Posterior cingulate gyrus (tissue), 11 donors: ENCODE data around the gene FABP7.
A peak's percentile ranks its signal among the peaks of the same experiment; 100 is the strongest.
"Not testable (repeated sequence)": the region's sequence is repeated elsewhere in the genome, so short reads cannot be mapped to it uniquely, and the experiment has no call there.

Experiments used
- DNase-seq, 10 donors: peaks; one replicate each; pipeline versions ENCODE4 v3.0.0 to v3.0.0-alpha.2; 2020 to 2021; ENCODE audit warnings: mixed read lengths in 3 of 10
- intact Hi-C: fragments of 100-400 bp; cut with DNase I; formaldehyde crosslinking; loops from one replicate; pipeline ENCODE4 v1.15.1; 2023

FABP7 gene

DNA sequence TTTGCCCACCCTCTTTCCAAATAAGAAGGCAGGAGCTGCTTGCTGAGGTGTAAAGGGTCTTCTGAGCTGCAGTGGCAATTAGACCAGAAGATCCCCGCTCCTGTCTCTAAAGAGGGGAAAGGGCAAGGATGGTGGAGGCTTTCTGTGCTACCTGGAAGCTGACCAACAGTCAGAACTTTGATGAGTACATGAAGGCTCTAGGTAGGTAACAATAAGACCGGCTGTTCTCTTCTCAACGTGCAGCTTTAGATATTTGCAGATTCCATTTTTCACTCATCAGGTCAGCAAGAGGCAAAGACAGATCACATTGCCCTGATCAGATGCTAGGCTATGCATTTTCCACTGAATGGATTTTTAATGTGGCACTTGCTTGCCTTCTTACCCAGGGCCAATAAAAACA, at the start of gene FABP7:
Gene FABP7 (plus strand): TSS at position 50 of the 400 bp plus-strand sequence. CDS start 79 bp downstream, at position 129.
- intact Hi-C loops, result no loop called here
- no peak for DNase-seq

- DNase-seq, result no peak
- intact Hi-C loops, result loop anchor here (5.0 to 10.0 kb wide), 2 partner anchors 236 to 587 kb away; no protein-coding TSS in a partner anchor
Observed at GRCh38 chr6:122730334-122730733, 49.2 kb upstream of the FABP7 start.

DNA sequence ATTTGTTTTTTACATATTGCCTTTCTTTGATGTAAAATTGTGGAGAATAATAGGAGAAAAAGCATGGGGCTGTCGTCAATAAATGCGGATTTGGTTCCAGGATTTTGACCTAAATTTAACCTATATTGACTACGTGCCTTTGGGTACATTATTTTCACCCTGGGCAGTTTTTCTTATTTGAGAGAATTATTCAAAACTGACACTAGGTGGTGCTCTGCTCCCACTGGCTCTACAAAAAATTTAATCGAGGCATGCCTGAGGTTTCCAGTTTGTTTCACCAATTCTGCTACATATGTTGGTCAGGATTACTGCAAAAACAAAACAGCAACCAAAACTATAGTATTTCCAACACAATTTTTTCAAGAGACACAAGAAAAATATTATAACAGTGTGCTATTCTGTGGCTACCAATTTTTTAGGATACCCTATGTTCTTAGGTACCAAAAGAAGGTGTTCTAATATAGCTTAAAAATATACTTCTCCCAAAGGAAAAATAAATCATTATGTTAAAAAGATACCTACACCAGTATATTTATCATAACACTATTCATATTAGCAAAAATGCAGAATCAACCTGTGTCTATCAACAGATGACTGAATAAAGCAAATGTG, 48.6 kb upstream of the FABP7 start:
- intact Hi-C loops, result loop anchor here (1.0 to 10.0 kb wide), 3 partner anchors 108 to 586 kb away; no protein-coding TSS in a partner anchor
- DNase-seq, result peak in 2 of 10 donors; percentile 23 to 34

GRCh38 chr6:122733259-122733658, 46.3 kb upstream of the FABP7 start:
- no peak for DNase-seq
- intact Hi-C loops, result loop anchor here (5.0 to 10.0 kb wide), 2 partner anchors 238 to 584 kb away; no protein-coding TSS in a partner anchor

DNA sequence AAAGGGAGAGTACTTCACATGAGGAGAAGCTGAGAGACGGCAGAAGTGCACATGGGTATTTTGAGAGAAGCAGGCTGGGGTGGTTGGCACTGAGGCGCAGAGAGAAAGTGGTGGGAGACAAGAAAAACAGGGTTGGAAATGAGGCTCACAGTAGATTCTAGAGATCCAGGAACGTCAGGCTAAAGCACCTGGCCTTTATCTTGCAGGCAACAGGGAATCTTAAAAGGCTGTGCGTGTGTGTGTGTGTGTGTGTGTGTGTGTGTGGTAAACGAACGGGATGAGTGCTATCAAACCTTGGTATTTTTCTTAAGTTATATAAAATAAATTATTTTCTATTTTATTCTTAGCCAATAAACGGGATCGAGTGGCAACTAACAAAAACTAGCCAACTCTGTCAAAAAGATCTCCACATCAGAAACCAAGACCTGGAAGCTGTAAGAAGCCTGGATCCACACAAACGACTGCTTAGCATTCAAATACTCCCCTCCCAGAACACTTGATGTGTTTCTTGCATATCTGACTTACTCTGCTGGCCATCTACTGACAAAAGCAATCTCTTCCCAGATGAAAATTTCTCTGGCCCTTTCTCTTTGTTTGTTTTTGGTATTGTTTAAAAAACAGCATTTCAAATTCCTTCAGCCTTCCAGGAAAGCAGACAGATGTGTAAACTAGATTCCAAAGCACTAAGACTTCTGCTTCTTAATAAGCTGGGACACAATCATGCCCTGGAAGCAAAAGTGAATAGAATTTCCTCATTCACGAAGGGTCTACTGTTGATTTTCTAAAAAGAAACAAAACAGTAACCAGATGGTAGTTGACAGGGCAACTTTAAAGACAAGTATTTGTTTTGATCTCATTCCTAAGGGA, 44.8 kb upstream of the FABP7 start:
- intact Hi-C loops, result loop anchor here (5.0 to 10.0 kb wide), 2 partner anchors 240 to 583 kb away; no protein-coding TSS in a partner anchor
- DNase-seq, result no peak

GRCh38 chr6:122735582-122735981, 43.9 kb upstream of the FABP7 start:
- DNase-seq, result no peak
- intact Hi-C loops, result loop anchor here (10.0 kb wide), 1 partner anchor 241 kb away; no protein-coding TSS in a partner anchor

DNA sequence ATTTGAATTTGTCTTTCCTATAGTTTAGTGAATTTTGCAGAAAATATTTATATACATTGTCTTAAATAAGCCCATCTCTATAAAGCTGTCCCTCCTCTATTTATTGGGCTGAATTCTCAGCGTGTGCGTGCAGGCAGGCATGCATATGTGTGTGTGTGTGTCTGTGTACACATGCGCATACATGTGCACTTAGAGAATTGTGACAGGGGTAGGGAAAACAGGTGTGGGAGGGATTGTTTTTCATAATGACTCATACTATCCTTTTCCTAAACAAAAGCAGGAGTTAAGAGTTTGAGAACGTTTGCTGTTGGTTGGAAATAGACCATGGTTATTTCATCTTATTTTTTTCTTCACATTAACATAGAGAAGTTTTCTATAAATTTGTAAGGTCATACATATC, 43.4 kb upstream of the FABP7 start:
- intact Hi-C loops, result loop anchor here (10.0 kb wide), 1 partner anchor 241 kb away; no protein-coding TSS in a partner anchor
- no peak for DNase-seq

DNA sequence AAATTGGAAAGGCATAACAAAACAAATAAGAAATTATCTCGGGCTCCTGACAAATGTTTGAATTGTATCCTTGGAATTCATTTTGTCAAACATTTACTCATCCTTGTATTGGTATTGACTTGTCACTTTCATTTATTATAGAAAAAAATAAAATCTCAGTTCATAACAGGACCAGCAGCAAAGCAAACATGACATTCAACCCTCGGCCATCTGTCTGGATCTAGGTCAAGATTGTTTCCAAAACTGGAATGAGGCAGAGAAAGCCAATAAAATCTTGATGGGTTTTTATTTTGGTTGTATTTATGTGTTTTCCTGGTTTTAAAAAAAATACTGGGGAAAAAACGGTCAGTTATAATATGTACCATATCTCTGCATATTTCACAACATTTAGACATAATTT, 42.9 kb upstream of the FABP7 start:
- no peak for DNase-seq
- intact Hi-C loops, result loop anchor here (10.0 kb wide), 1 partner anchor 242 kb away; no protein-coding TSS in a partner anchor

GRCh38 chr6:122740091-122740490, 39.4 kb upstream of the FABP7 start:
- no peak for DNase-seq
- intact Hi-C loops, result no loop called here

- DNase-seq, result no peak
- intact Hi-C loops, result no loop called here
Observed at GRCh38 chr6:122740936-122741335, 38.6 kb upstream of the FABP7 start.

DNA sequence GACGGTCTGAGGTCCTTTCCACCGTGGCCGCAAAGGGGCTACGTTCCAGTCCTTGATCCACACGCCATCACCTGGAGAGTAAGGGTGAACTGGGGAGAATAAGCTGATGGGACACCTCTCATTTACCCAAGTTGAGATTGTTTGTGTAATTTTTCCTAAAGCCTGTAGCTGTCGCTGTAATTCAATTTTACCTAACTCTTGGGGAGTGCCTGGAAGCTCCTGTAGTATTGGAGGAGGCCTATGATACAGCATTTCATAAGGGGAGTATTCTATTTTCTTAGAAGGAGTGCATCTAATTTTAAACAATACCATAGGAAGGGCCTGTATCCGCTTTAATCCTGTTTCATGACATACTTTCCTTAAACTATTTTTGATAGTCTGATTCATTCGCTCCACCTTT, 35.3 kb upstream of the FABP7 start:
- intact Hi-C loops, result loop anchor here (1.0 kb wide), 1 partner anchor 95 kb away; no protein-coding TSS in a partner anchor
- DNase-seq, result not testable (repeated sequence)

- intact Hi-C loops, result loop anchor here (1.0 kb wide), 1 partner anchor 94 kb away; no protein-coding TSS in a partner anchor
- not testable (repeated sequence) for DNase-seq
Observed at GRCh38 chr6:122744856-122745255, 34.7 kb upstream of the FABP7 start.

DNA sequence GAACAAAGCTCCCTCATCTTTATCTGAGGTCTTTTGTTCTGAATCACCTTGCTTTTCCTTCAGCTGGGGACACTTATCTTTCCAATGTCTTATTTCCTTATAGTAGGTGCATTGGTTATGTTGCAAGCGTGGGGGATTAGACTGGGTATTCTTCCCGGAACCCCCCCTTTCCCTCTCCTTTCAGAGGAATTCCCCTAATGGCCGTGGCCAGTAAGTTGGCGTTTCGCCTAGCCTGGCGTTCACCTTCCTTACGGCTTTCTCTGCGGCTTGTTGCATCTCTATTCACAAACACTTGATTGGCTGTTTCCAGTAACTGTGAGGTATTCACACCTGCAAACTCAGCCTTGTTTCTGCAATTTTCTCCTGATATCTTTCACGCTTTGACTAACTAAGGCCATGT, 32.8 kb upstream of the FABP7 start:
- intact Hi-C loops, result no loop called here

DNA sequence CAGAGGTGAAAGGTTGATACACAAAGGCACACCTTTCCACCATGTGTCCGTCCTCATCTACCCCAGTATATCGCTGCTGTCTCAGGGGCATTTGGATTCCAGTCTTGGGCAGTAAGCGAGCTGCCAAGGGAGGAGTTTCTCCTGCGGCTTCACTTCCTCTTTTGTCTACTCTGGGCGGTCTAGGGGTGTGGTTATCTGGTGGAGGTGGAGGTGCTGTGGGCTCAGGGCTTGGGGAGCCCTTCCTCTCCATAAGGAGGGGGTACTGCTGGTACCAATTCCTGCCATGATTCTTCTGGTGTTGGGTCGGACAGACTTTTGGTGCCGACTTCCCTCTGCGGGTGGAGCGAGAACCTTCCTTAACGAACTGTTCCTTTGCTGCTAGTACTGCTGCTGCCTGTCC, 31.9 kb upstream of the FABP7 start:
- intact Hi-C loops, result no loop called here
- no peak for DNase-seq

More for the DNA sequence above, 32.8 kb upstream of the FABP7 start:
- no peak for DNase-seq

GRCh38 chr6:122748945-122749344, 30.6 kb upstream of the FABP7 start:
- intact Hi-C loops, DNase-seq: not testable (repeated sequence)

DNA sequence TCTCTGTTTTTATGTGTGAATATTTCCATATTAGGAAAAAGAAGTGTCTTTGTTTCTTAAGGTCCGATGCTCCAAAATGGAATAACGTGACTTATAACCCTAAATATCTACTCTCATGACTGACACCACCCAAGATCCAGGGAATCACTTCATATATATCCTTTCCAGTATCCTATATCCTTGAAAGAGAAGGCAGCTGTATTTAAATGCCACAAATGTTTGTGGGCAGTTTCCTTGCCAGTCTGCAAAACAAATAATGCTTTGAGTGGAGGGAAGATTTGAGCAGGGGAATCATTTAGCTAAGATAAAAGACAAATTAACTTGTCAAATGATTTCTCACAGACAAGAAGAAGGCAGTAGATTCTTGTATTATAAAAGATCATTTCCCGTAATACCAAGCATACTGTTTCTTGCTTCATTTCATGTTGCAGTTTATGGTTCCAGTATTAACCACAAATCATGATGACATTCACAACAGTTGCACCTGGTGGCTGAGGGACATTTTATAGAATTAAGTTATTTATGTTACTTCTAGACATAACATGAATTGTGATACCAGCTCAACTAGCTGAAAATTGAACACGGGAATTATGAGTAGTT, 30.0 kb upstream of the FABP7 start:
- DNase-seq, result no peak
- intact Hi-C loops, result no loop called here

- intact Hi-C loops, result no loop called here
- no peak for DNase-seq
Observed at GRCh38 chr6:122751326-122751725, 28.2 kb upstream of the FABP7 start.

DNA sequence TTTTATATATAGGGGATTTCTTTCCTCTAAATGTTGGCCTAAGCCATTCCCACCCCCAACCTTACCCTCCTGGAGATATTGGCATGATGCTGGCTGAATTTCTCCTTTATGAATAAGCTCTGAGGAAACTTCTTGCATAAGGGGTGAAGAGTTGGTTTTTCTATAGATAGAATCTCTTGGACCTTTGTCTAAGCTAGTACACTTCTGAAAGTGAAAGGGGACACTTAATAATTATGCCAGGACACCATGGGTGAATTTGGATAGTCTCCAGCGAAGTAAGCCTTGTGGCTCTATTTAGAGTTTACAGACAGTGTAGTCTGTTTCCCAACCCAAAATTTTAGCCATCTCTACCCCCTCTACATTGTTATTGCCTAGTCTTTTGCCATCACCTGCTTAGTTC, 27.1 kb upstream of the FABP7 start:
- intact Hi-C loops, result no loop called here
- DNase-seq, result no peak

DNA sequence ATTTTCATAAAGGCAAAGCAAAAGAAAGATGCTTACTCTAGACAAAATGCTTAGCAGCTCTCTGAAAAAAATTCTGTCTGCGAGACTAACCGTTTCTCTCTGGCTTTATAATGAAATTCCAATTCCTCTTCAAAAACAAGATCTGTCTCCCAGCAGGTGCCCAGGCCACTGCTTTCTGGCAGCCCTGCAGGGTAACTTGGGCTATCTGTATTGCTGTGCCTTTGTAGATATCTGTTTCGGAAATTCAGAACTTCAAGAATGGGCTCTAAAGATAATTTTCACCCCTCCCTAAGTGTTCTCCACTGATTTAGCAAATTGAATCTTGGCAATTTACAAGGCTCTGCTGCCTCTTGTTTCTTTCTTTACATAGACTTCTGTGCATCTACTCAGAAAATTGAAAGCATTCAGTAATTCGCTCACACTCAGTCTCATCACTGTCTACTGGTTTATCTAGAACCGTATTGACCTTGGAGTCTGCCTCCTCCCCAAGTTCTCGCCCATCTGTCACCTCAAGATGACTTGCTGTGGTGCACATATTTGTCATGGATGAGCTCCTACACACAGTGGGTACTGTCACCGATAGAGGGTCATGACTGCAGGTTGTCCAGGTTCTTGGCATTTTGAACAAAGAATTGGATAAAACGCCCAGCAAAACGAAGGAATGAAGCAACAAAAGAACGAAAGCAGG, 26.4 kb upstream of the FABP7 start:
- DNase-seq, result no peak
- intact Hi-C loops, result no loop called here

DNA sequence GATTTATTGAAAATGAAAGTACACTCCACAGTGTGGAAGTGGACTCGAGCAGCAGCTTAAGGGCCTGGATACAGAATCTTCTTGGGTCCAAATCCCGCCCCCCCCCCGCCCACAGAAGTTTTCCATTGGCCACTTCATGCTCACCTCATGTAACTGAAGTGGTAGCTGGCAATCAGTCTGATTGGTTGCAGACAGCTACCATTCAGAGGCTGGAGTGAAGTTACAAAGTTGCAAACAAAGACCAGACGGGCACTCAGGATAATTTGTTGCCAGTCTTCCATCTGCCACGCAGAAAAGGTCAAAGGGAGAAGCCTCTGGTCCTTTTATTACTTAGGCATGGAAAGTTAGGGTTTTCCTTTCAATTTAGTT, 25.8 kb upstream of the FABP7 start:
- intact Hi-C loops, result no loop called here
- DNase-seq, result no peak
